WTC11 (cell line): ENCODE results near the gene OR8J1. TPM values are rescaled to one million over a fixed set of nuclear protein-coding genes. Genes with fewer than 3 reads are reported as not detected.

Source experiments
- ATAC-seq: fragments of 200-7000 bp; cut with Tn5 transposase; 2 replicates; pipeline ENCODE4 v1.10.0; 2021; ENCODE audit warnings: mild to moderate bottlenecking, moderate library complexity
- CTCF ChIA-PET: fragments of 300-600 bp; sonication (Branson Sonifier 250); formaldehyde crosslinking; loops from one replicate; lab custom pipeline; 2021; ENCODE audit warnings: antibody characterized with exemption; lab: Charles Lee
- POLR2A ChIA-PET: fragments of 350-600 bp; sonication (Branson Sonifier 250); formaldehyde crosslinking; loops from one replicate; lab custom pipeline; 2021; ENCODE audit warnings: antibody characterized with exemption; lab: Charles Lee
- DNase-seq: peaks from one replicate; pipeline ENCODE4 v3.0.0; 2021; ENCODE audit warnings: low spot score
- H3K27ac Mint-ChIP-seq: 2 replicates; pipeline ENCODE4 v1.8.0; 2021; ENCODE audit warnings: mixed read lengths
- H3K27me3 Mint-ChIP-seq: 2 replicates; pipeline ENCODE4 v1.8.0; 2021; ENCODE audit warnings: low read depth, mild to moderate bottlenecking, moderate library complexity, mixed read lengths
- H3K36me3 Mint-ChIP-seq: 2 replicates; pipeline ENCODE4 v1.8.0; 2021; ENCODE audit warnings: mixed read lengths
- H3K4me1 Mint-ChIP-seq: 2 replicates; pipeline ENCODE4 v1.8.0; 2022; ENCODE audit warnings: mixed read lengths
- H3K4me3 Mint-ChIP-seq: 2 replicates; pipeline ENCODE4 v1.8.0; 2021; ENCODE audit warnings: mild to moderate bottlenecking, moderate library complexity, mixed read lengths
- H3K9me3 Mint-ChIP-seq: 2 replicates; pipeline ENCODE4 v1.8.0; 2021; ENCODE audit warnings: mixed read lengths
- CREM ChIP-seq: sonication (generic); formaldehyde crosslinking; IDR thresholded peaks from 2 replicates; pipeline ENCODE4 v1.8.1; 2022; ENCODE audit warnings: mild to moderate bottlenecking, missing genetic modification reagents, moderate library complexity
- FOXJ3 ChIP-seq: sonication (generic); formaldehyde crosslinking; IDR thresholded peaks from 2 replicates; pipeline ENCODE4 v1.9.0; 2021; ENCODE audit warnings: missing genetic modification reagents, mild to moderate bottlenecking, borderline replicate concordance
- FOXP4 ChIP-seq: sonication (generic); formaldehyde crosslinking; IDR thresholded peaks from 2 replicates; pipeline ENCODE4 v1.8.0; 2022; ENCODE audit warnings: mild to moderate bottlenecking, missing genetic modification reagents
- GTF2I ChIP-seq: fragments of 250-450 bp; sonication (Bioruptor Pico); conservative IDR thresholded peaks from 2 replicates; pipeline ENCODE4 v1.4.0; 2021; ENCODE audit warnings: mild to moderate bottlenecking
- JUN ChIP-seq: sonication (generic); formaldehyde crosslinking; IDR thresholded peaks from 2 replicates; pipeline ENCODE4 v1.8.0; 2023; ENCODE audit warnings: mild to moderate bottlenecking, missing genetic modification reagents
- NR2C2 ChIP-seq: sonication (generic); formaldehyde crosslinking; IDR thresholded peaks from 2 replicates; pipeline ENCODE4 v1.8.0; 2022; ENCODE audit warnings: mild to moderate bottlenecking, missing genetic modification reagents
- SOX15 ChIP-seq: fragments of 250-450 bp; sonication (Bioruptor Pico); IDR thresholded peaks from 2 replicates; pipeline ENCODE4 v1.9.0; 2021; ENCODE audit warnings: mild to moderate bottlenecking
- STAT6 ChIP-seq: sonication (generic); formaldehyde crosslinking; conservative IDR thresholded peaks from 2 replicates; pipeline ENCODE4 v1.8.1; 2023; ENCODE audit warnings: mild to moderate bottlenecking, low read depth, missing genetic modification reagents, moderate library complexity
- TCF7 ChIP-seq: sonication (generic); formaldehyde crosslinking; IDR thresholded peaks from 2 replicates; pipeline ENCODE4 v1.8.0; 2022; ENCODE audit warnings: mild to moderate bottlenecking, low read depth, missing genetic modification reagents, moderate library complexity
- TEAD1 ChIP-seq: sonication (generic); formaldehyde crosslinking; IDR thresholded peaks from 2 replicates; pipeline ENCODE4 v1.8.0; 2022; ENCODE audit warnings: mild to moderate bottlenecking, missing genetic modification reagents
- TEAD4 ChIP-seq: sonication (generic); formaldehyde crosslinking; IDR thresholded peaks from 2 replicates; pipeline ENCODE4 v1.8.0; 2022; ENCODE audit warnings: mild to moderate bottlenecking, missing genetic modification reagents
- ZNF317 ChIP-seq: sonication (generic); formaldehyde crosslinking; IDR thresholded peaks from 2 replicates; pipeline ENCODE4 v1.8.1; 2023; ENCODE audit warnings: low read depth, mild to moderate bottlenecking, moderate library complexity, missing genetic modification reagents, borderline replicate concordance
- ZNF396 ChIP-seq: fragments of 250-450 bp; sonication (Bioruptor Pico); IDR thresholded peaks from 2 replicates; pipeline ENCODE4 v1.8.0; 2021; ENCODE audit warnings: mild to moderate bottlenecking, moderate library complexity, borderline replicate concordance
- ZNF532 ChIP-seq: fragments of 250-450 bp; sonication (Bioruptor Pico); IDR thresholded peaks from 2 replicates; pipeline ENCODE4 v1.9.0; 2021; ENCODE audit warnings: mild to moderate bottlenecking, borderline replicate concordance
- total RNA-seq: library from RNA; stranded (reverse); gene quantifications from 3 replicates; pipeline ENCODE4 v1.2.3, GENCODE V29; 2021

Gene OR8J1
- total RNA-seq, 1 experiment from 2014 or later, result not detected

- POLR2A ChIA-PET, result no interaction called here
- Mint-ChIP-seq H3K36me3 (peaks cover 5% of the 10 kb centered on the region), H3K27me3 (no peaks in the 10 kb centered on the region; the same call in 1 of the 2 replicates), H3K4me3 (no peak overlapping the region), H3K27ac (no peak overlapping the region), H3K9me3 (peaks cover 24% of the 10 kb centered on the region), H3K4me1 (peaks cover 23% of the 10 kb centered on the region)
- ATAC-seq (no peak), DNase-seq (no peak)
- no peak for TF ChIP-seq ZNF317
- TF ChIP-seq TEAD1 (CRISPR knock-in tag), result no peak
- no peak for TF ChIP-seq CREM
- CTCF ChIA-PET, result no interaction called here
Measured at GRCh38 chr11:56333156-56333555, 20.9 kb upstream of the OR8J1 start.

- Mint-ChIP-seq H3K36me3 (peaks cover 18% of the 10 kb centered on the region), H3K4me3 (no peak overlapping the region), H3K9me3 (peaks cover 48% of the 10 kb centered on the region), H3K27ac (no peak overlapping the region), H3K27me3 (no peaks in the 10 kb centered on the region; the same call in 1 of the 2 replicates), H3K4me1 (peaks cover 22% of the 10 kb centered on the region)
- POLR2A ChIA-PET, result no interaction called here
- no peak for TF ChIP-seq ZNF396
- no peak for TF ChIP-seq STAT6 (CRISPR knock-in tag)
- TF ChIP-seq TEAD4 (CRISPR knock-in tag), result no peak
- no peak for TF ChIP-seq ZNF532 (CRISPR knock-in tag)
- no peak for TF ChIP-seq GTF2I (CRISPR knock-in tag)
- no peak for TF ChIP-seq FOXJ3
- TF ChIP-seq FOXP4 (CRISPR knock-in tag), result no peak
- no peak for TF ChIP-seq JUN (CRISPR knock-in tag)
- CTCF ChIA-PET, result no interaction called here
- ATAC-seq (no peak), DNase-seq (no peak)
Measured at GRCh38 chr11:56340289-56340688, 13.8 kb upstream of the OR8J1 start.

- DNase-seq (no peak), ATAC-seq (no peak)
- ChIA-PET POLR2A (no interaction called here), CTCF (no interaction called here)
- Mint-ChIP-seq H3K36me3 (peaks cover 9% of the 10 kb centered on the region; the same call in 1 of the 2 replicates), H3K9me3 (peaks cover 13% of the 10 kb centered on the region), H3K27me3 (no peaks in the 10 kb centered on the region; the same call in 1 of the 2 replicates), H3K27ac (no peak within 1 kb of the TSS), H3K4me3 (no peak within 1 kb of the TSS), H3K4me1 (peaks cover 11% of the 10 kb centered on the region)
- no peak for TF ChIP-seq FOXJ3
- TF ChIP-seq TCF7 (CRISPR knock-in tag), result no peak
- TF ChIP-seq SOX15 (CRISPR knock-in tag), result no peak
- no peak for TF ChIP-seq NR2C2 (CRISPR knock-in tag)
Measured at GRCh38 chr11:56345739-56346138, 8.4 kb upstream of the OR8J1 start, which contains the start of gene OR8K1. Gene OR8K1 (plus strand): TSS chr11:56346039. CDS start chr11:56346039, 0 bp downstream.
